ENCODE measurements around the gene NCOA1. TPM values are rescaled to one million over a fixed set of nuclear protein-coding genes. Genes with fewer than 3 reads are reported as not detected.

Gene NCOA1
- total RNA-seq: 10 to 100 TPM; 19.2 to 20.2 TPM

DNA sequence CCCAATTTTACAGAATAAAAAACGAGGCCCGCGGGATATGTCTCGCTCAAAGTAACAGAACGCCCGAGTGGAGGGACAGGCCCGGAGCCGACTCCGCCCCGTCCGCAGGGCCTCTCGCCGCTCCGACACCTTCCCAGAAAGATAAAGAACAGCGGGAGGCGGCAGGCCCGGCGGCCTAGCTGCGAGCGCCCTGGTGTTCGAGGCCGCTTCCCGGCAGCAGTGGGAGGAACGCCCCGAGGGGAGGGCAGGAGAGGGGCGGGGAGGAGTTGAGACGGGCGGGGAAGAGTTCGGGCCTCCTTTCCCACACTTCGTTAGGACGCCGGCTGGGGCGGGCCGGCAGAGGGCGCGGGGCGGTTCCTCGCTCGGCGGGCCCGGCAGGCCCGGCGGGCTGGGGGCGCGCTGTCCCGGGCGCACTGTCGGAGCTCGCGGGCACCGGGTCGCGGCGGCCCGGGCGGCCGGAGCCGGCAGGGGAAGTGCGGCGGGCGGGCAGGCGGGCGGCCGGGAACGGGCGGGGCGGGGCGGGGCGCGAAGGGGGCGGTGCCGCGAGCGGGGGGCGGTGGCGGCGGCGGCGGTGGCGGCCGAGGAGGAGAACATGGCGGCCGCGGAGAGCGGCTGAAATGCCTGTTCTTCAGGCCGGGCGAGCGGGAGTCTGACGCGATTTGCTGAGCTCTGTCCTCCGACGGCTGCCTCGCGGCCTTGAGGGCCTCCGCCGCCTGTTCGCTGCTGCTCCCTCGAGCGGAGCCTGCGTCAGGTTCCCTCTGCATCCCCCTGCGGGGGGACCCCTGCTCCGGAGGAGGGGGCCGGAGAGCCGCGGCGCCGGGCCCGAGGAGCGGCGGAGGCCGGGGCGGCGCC lies at the start of gene NCOA1:
Gene NCOA1, plus strand, starts transcription at position 565 of the 852 bp plus-strand sequence. CDS start 167,424 bp downstream, outside the sequence.
- Mint-ChIP-seq H3K36me3 (peaks cover 3% of the 10 kb centered on the region), H3K9me3 (no peaks in the 10 kb centered on the region), H3K27me3 (no peaks in the 10 kb centered on the region), H3K4me3 (peak within 1 kb of the TSS; percentile 92), H3K27ac (peak within 1 kb of the TSS; percentile 89), H3K4me1 (peaks cover 44% of the 10 kb centered on the region)
- peak; percentile 91 for DNase-seq

DNA sequence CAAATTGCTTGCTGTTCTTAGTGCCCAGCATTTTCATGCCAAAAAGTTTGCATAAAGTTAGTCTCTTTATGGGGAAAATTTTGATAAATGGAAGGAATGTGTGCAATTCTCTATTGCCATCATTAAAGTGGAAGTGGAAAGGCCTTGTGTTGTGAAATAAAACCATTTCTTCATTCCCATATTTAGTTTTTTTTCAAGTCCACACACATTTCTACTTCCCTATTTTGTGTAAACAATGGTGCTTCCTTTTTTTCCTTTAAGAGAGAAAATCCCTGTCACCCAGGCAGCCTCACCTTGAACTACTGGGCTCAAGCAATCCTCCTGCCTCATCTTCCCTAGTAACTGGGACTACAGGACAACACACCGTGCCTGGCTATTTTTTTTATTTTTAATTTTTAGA lies 42.3 kb upstream of the NCOA1 start:
- no peak for DNase-seq
- H3K4me1 Mint-ChIP-seq: no peaks in the 10 kb centered on the region
- peaks cover 2% of the 10 kb centered on the region for H3K9me3 Mint-ChIP-seq
- no peak overlapping the region for H3K4me3 Mint-ChIP-seq
- H3K27me3 Mint-ChIP-seq: peaks cover 7% of the 10 kb centered on the region
- no peak overlapping the region for H3K27ac Mint-ChIP-seq
- H3K36me3 Mint-ChIP-seq: no peaks in the 10 kb centered on the region

DNA sequence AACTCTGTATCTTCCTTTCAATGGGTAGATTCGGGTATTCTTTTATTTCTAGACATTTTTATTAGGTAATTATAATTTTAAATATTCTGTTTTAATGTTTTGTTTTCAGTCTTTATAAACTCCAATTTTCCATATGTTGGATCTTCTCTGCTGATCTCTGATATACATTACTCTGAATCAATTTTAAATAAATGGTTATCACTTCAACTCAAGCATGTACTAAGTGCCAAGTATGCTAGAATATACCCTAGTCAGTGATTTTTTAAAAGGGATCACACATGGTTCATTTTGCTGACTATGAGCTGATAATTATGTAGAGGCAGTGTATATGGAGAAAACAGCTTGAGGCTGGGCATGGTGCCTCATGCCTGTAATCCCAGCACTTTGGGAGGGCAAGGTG lies 41.7 kb upstream of the NCOA1 start:
- Mint-ChIP-seq H3K9me3 (peaks cover 2% of the 10 kb centered on the region), H3K36me3 (no peaks in the 10 kb centered on the region), H3K4me3 (no peak overlapping the region), H3K27ac (no peak overlapping the region), H3K4me1 (no peaks in the 10 kb centered on the region), H3K27me3 (peaks cover 7% of the 10 kb centered on the region)
- no peak for DNase-seq

DNA sequence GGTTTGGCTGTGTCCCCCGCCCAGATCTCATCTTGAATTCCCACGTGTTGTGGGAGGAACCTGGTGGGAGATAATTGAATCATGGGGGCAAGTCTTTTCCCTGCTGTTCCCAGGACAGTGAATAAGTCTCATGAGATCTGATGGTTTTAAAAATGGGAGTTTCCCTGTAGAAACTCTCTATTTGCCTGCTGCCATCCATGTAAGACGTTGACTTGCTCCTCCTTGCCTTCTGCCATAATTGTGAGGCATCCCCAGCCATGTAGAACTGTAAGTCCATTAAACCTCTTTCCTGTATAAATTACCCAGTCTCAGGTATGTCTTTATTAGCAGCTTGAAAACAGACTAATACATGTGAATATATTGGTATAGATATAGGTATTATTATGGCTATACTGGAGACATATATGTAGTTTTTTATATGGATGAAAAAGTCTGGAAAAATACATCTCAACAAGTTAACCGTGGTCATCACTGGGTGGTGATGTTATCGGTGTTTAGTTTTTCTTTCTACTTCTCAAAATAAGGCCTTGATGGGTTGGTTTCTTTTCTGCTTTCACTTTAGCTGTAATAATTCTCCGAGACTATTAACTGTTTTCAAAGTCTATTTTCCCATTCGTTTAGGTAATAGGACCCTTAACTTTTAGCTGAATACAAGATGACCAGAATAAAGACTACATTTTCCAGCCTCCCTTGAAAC lies 39.1 kb upstream of the NCOA1 start:
- H3K4me3 Mint-ChIP-seq: no peak overlapping the region
- peaks cover 5% of the 10 kb centered on the region for H3K4me1 Mint-ChIP-seq
- no peaks in the 10 kb centered on the region for H3K36me3 Mint-ChIP-seq
- DNase-seq: no peak
- peaks cover 10% of the 10 kb centered on the region for H3K27me3 Mint-ChIP-seq
- H3K9me3 Mint-ChIP-seq: peaks cover 2% of the 10 kb centered on the region
- no peak overlapping the region for H3K27ac Mint-ChIP-seq

DNA sequence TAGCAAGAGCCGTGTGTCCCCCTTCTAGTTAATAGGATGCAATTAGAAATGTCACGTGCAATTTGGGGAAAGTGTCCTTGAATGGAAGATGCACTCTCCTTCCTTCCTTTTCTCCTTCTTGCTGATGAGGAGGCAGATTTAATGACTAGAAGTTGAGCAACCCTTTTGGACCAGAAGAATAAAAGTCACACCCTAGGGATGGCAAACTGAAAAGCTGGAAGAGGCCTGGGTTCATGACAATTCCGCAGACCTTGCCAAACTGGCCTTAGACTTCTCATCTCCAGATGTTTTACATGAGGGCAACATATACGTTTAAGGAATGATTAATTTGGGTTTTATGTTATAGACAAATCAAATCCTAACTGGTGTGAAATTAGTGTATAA lies 38.6 kb upstream of the NCOA1 start:
- H3K9me3 Mint-ChIP-seq: peaks cover 2% of the 10 kb centered on the region
- no peaks in the 10 kb centered on the region for H3K36me3 Mint-ChIP-seq
- H3K4me1 Mint-ChIP-seq: peaks cover 7% of the 10 kb centered on the region
- no peak for DNase-seq
- H3K27ac Mint-ChIP-seq: no peak overlapping the region
- peaks cover 10% of the 10 kb centered on the region for H3K27me3 Mint-ChIP-seq
- H3K4me3 Mint-ChIP-seq: no peak overlapping the region

DNA sequence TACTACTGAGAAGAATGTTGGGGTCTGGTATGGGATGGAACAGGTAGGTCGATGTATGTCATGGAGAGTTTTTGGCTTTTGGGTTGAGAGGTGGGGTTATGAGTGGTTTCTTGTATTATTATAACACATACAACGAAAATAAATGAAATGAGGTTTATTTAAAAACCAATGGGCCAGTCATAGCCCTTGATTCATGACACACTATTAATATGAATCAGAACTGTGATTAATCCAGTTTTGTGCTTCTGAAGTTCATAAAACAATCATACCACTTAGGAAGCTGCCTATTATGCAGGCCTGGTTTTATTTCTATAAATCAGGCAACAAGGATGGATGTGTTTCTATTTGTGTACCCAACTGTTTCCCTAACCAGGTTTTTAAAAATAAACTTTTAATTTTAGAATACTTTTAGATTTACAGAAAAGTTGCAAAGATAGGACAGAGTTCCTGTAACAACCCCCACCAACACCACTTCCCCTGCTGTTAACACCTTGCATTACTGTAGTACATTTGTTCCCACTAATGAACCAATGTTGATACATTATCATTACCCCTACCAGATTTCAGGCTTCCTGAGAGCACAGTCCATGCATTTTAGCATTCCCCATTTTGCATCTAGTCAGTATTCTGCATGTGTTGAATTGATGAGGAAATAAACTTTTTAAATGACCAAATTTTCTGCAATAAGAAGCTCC lies 37.5 kb upstream of the NCOA1 start:
- Mint-ChIP-seq H3K27me3 (peaks cover 10% of the 10 kb centered on the region), H3K36me3 (no peaks in the 10 kb centered on the region), H3K4me3 (no peak overlapping the region), H3K9me3 (peaks cover 2% of the 10 kb centered on the region), H3K4me1 (peaks cover 7% of the 10 kb centered on the region), H3K27ac (no peak overlapping the region)
- no peak for DNase-seq

DNA sequence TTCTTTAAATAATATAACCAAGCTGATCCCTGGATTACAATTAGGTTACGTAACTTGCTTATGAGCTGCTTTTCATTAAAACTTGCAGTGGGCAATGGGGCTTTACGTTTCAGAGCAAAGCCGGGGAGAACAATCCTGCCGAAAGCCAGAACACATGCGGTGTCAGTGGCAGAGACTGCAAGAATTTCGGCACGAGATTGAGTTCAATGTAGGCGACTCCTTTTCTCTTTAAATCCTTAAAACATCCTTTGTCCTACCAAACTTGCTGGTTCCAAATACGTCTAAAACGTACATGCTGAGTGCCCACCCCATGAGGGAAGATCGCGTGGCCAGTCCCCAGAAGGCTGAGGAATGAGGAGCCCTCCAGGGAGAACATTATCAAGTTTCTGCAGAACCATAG lies 36.8 kb upstream of the NCOA1 start:
- Mint-ChIP-seq H3K27me3 (peaks cover 15% of the 10 kb centered on the region), H3K4me1 (peaks cover 7% of the 10 kb centered on the region), H3K9me3 (peaks cover 2% of the 10 kb centered on the region), H3K4me3 (no peak overlapping the region), H3K36me3 (no peaks in the 10 kb centered on the region), H3K27ac (no peak overlapping the region)
- no peak for DNase-seq

DNA sequence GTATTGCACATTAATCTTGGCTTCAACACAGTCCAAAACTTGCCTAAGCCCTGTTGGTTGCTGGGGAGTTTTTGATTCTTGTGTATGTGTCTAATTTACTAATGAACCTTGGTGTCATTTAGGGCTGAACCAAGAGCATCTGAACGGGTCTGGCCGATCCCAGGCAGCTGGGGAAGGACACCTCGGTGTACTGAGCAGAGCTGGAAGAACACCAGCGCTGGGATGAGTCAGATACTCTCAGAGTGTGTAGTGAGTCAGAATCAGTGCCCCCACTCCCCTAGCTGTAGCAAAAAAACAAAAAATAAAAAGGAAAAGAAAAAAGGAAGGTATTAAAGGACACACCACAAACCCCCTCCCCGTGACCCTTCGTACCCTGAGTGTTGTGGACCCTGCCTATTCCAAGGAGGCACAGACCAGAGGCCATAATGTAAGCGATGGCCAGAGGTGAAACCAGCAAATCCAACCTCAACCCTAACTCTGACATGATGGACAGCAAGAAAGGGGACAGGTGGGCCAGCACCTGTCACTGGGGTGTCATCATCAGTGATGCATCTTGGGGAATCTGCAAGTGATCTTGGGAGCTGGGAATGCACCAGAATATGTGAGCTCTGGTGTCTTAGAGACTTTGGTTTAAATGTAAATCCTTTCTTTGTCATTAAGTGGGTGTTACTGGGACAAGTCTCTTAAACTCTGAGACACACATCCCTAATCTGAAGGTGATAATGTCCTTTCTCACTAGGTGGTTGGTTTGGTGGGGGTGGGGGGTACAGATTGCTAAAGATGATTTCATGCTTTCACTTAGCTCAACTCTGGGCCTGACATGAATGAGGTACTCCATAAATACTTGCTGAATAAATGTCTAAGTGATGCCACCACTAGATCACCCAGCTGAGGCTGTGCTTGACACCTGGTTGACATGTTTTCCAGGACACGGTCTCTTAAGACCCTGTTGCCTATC lies 34.2 kb upstream of the NCOA1 start:
- DNase-seq: peak; percentile 6
- H3K4me1 Mint-ChIP-seq: peaks cover 7% of the 10 kb centered on the region
- no peaks in the 10 kb centered on the region for H3K9me3 Mint-ChIP-seq
- no peaks in the 10 kb centered on the region for H3K36me3 Mint-ChIP-seq
- no peak overlapping the region for H3K27ac Mint-ChIP-seq
- H3K27me3 Mint-ChIP-seq: peaks cover 8% of the 10 kb centered on the region
- H3K4me3 Mint-ChIP-seq: no peak overlapping the region

DNA sequence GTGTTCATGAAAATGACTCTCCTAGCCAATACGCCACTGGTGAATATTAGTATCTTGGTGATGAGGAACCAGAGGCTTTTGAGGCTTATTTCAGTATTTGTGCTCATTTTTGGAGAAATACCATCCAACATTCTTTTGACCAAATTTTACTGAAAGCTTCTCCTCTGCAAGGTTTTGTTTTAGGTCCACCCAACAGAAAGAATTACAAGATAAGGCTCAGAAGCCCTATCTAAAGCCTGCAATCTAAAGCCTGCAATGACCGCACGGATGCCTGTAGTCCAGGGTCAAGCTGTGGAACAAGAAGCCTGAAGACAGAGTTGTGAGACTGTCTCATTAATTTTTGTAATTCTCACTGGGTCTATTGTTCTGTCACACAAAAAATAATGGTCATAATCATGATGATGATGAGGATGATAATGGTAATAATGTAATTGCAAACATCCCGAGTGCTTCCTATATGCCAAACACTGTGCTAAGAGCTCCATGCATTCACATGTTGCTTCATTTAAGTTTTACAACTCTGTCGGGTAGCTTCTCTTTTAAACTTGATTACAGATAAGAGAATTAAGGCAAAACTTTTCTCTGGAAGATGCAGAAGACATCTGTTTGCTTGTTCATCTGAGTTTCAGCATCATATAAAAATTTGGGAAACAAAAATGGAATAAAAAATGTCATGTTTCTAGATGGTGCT lies 33.2 kb upstream of the NCOA1 start:
- Mint-ChIP-seq H3K27me3 (peaks cover 8% of the 10 kb centered on the region), H3K4me3 (no peak overlapping the region), H3K27ac (no peak overlapping the region), H3K4me1 (peaks cover 7% of the 10 kb centered on the region), H3K36me3 (no peaks in the 10 kb centered on the region), H3K9me3 (no peaks in the 10 kb centered on the region)
- DNase-seq: no peak

DNA sequence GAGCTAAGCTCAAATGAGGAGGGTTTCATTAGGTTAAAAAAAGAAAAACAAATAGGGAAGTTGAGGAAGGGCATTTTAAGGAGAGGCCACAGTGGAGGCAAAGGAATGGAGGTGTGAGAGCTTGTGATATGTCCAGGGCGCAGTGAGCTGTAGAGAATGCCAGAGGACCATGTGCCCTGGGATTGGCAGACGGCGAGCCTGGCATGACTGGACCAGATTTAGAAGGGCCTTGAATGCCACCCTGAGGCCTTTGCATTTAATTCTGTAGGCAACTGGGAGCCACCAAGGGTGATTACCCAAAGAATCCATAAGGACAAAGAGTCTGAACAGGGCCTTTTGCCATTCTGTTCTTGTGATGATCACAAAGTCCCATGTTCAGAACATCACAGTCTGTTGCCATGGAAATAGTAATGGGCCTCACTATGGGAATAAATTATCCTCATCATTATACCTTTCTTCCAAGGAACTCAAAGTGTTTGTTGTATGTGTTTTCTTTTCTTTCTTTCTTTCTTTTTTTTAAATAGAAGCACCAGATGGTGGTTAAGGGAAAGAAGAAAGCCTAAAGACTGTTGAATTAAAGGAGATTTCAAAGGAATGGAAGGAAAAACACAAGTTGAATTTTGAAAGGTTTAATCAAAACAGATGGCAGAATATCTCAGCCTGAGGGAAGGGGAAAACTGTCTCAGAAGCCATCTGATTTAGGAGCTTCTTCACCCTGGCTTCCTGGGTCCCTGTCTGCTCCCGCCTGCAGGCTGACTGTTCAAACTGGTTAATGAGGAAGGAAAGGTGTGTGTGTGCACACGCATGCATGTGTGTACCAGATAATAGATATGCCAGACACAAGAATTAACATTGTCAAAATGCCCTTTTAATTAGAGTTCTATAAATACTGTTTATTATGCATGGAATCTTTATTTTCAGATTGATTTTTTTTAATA lies 31.6 kb upstream of the NCOA1 start:
- H3K4me1 Mint-ChIP-seq: peaks cover 7% of the 10 kb centered on the region
- H3K27ac Mint-ChIP-seq: no peak overlapping the region
- DNase-seq: no peak
- peaks cover 8% of the 10 kb centered on the region for H3K27me3 Mint-ChIP-seq
- no peaks in the 10 kb centered on the region for H3K9me3 Mint-ChIP-seq
- H3K4me3 Mint-ChIP-seq: no peak overlapping the region
- no peaks in the 10 kb centered on the region for H3K36me3 Mint-ChIP-seq

DNA sequence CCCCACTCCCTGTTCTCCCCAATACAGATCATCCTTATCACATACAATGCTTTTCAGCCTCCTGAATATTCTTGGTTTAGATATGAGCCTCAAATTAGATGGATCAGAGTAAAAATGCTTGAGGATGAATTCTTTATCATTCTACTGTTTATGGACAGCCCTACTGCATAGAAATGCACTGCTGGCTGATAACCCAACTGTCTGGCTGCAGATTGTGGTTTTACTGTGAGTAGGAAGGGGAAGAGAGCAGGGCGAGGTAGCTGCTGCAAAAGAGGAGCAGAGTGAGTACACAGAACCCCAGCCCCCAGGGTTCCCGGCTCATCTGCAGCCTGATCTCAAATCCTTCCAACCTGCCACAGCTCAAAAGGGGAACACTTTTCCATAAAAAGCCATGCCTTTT lies 29.4 kb upstream of the NCOA1 start:
- DNase-seq: no peak
- peaks cover 5% of the 10 kb centered on the region for H3K27me3 Mint-ChIP-seq
- no peaks in the 10 kb centered on the region for H3K36me3 Mint-ChIP-seq
- peaks cover 5% of the 10 kb centered on the region for H3K4me1 Mint-ChIP-seq
- no peaks in the 10 kb centered on the region for H3K9me3 Mint-ChIP-seq
- H3K4me3 Mint-ChIP-seq: no peak overlapping the region
- H3K27ac Mint-ChIP-seq: no peak overlapping the region

DNA sequence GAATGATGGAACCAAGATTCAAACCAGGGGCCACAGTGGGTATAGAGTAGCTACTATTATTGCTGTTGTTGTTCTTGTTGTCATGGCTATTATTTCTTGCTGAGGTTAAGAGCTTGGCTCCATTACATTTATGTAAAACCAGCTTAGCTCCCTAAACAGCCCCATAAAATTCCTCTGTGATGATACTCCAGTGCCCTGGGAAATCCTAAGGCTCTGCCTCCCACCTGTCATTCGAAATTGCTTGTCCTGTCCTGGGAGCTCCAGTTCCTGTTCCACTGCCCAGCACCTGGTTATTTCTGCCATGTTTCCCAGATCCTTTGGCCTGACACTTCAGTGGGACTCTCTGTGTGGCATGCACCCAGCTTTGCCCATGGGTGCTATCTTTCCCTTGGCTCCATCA lies 27.8 kb upstream of the NCOA1 start:
- Mint-ChIP-seq H3K36me3 (no peaks in the 10 kb centered on the region), H3K27me3 (peaks cover 5% of the 10 kb centered on the region), H3K9me3 (no peaks in the 10 kb centered on the region), H3K27ac (no peak overlapping the region), H3K4me3 (no peak overlapping the region), H3K4me1 (no peaks in the 10 kb centered on the region)
- DNase-seq: no peak

Measured in activated naive CD8-positive, alpha-beta T cell treated with anti-CD3 and anti-CD28 coated beads for 36 hours (primary cell).